GM18858 (cell line): Measurements from ENCODE around the gene NFATC1.

ENCODE experiments used
- ATAC-seq: cut with Tn5 transposase; IDR thresholded peaks from one replicate; pipeline ENCODE4 v1.9.1; 2021; ENCODE audit not compliant: unreplicated experiment

The NFATC1 gene

DNA sequence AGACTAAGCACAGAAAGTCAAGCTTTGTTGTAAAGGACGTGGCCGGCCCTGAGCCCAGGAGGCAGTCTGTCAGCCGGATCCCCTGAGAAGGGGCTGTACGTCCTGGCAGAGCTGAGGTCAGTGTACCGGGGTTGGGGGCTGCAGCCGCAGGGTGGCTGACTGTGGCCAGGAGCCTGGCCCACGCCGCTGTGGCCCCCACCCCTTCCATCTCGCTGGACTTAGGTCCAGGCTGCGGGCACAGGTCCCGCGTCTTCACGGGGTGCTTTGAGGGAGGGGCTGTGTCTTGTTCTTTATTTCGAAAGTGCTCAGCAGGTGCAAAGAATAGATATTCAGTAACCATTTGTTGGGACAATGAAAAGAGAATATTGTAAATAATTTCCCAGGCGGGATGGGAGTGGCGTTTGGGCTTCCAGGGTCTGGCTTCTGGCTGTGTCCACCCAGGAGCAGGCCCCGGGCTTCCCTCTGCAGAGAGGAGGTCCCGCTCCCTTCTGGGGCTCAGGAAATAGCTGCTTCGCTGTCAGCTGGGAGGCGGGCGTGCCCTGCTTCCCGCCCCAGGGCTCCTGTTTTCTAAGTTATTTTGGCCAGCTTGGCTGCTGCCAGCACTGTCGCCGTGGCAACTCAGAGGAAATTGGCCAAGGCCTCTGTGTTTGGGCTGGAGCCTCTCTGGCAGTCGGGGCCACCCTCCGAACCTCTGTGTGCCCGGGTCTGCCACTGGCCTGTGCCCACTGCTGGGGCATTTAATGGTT lies 7.4 kb downstream of the NFATC1 start:
- ATAC-seq, result no peak

DNA sequence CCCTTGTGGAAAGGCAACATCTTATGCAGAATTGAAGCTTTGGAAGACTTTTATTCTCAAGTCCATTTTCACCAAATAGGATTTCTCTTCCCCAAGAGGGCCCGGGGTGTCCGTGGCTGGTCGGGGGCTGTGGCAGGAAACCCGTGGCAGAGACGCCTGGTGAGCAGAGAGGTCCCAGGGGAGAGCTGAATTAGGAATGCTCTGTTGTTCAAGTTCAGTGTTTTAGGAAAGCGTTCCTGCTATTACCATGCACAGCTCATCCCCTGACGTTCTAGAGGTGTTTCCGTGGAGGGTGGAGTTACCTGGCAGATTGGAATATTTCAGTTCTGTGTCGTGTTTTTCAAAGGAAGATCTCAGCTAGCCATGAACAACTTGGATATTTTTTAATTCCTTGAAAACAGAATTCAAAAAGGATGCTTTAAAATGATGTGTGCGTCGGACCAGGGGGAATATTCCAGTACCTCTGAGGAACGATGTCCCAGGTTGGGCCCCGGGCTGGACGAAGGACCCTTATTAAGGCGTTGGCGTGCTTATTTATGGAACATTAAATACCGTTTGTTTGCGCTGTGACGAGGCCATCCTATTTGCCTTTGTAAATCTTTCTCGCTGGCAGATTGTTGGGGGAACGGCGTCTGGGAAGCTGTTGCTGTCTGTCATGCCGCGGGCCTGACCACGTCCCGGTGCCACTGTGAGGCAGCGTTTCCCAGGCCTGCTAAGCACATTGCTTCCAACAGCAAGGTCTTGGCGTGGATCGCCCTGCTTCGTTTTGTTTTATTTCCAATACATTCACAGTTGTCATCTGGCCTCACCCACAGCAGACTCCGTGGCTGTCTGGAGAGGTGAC lies 8.2 kb downstream of the NFATC1 start:
- ATAC-seq, result no peak

DNA sequence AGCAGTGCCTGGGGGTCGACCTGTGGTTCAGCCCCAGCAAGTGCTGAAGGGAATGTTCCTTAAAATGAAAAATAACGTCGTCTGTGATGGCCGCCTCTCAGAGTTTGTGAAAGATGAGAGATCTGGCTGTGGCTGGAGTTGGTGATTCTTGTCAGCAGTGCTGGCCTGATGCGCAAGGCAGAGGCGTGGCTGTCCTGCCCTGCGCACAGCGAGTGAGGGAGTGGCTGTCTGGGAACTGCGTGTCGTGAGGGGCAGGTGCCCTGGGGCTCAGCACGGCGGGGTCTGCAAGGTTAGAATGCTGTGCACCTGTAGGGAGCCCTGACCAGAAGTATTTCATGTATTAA lies 8.8 kb downstream of the NFATC1 start:
- ATAC-seq, result no peak

DNA sequence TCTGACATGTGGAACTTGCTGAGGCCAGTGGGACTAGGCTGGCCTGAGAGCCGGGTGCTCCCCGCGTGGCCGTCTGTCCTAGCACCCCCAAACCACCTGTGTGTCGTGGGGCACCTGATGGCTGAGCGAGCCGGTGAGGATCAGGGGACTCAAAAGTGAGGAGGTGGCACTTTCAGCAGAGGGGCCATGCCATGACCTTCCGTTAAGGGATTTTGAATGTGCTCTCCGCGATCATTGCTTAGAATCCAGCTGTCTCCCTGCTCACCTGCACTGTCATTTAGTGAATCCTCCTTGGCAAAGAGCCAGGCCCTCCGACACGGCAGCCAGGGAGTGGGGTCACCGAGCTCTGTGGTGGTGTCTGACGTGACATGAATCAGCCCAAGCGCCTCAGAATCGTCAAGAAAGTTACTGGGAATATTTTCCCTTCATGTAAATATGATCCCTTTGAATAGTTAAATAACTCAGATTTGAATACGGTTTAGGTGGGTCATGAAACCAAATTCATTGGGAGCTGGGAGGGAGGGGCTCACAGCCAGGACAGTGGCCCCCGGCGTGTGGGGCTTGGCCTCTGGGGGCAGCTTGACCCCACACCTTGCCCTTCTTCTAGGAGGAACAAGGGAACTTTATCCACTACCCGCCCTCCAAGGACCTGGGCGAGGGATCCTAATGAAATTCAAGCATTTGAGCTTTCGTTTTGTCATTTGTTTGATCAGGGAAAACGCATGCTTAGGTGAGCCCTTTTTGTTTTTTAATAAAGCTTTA lies 9.5 kb downstream of the NFATC1 start:
- ATAC-seq, result no peak

DNA sequence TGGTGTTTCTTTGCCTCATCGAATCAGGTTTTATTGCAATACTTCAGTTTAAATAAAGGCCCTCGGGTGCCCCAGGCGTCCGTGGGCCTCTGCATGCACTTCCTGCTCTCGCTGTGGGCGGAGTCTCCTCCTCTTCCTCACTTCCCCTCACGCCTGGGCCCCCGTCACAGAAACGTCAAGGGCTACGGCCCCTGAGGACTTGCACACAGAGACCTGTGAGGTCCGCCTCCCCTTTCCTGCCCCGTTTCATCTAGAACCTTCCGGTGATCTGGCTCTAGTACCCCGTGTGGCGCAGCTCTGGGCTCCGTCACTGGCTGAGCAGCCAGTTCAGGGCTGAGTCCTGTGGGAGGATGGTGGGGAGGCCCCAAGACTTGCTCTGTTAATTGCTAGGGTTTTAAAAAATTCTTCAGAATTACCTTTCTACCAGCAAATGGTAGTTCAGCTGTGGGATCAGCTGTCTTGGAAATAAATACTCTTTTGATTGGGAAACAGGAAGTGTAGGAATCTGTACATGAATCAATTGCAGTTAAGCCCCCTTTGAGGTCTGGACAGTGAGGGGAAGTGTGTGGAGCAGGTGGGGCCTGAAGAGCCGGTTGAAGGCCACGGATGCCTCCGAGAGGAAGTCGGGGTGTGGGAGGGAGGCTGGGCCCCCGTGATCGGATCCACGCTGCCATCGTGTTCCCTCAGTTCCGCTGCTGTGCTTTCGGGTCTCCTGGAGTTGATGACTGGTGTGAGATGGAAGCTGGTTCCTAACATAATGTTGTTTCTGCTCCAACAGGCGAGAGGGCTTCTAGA lies 10.2 kb downstream of the NFATC1 start:
- peak; percentile 67 for ATAC-seq

DNA sequence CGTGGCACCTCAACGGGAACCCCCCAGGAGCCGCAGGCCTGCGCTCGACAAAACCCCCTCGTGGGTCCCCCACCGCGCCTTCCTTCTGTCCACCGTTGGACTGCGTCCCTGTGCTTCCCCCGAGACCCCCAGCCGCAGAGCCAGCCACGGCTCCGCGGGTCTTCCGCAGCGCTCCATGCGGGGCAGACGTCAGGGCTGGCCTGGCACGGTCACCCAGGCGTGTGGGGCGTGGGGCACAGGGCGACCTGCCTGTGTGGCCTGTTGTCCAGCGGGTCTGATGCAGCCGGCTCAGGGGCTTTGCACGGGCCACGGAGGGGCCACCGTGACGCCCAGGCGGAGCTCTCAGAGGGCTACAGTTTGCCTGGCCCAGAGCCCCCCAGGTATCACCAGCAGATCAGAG lies 11.0 kb downstream of the NFATC1 start:
- no peak for ATAC-seq

DNA sequence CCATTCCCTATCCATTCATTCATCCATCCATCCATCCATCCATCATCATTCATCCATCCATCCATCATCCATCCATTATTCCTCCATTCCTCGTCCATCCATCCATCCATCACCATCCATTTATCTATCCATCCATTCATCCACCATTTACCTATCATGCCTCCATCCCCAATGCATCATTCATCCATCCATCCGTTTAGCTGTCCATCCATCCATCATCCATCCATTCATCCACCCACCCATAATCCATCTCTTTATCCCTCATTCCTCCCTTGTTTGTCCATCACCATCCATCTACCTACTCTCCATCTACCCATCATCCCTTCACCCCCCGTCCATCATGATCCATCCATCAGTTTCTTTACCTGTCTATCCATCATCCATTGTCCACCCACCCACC lies 13.6 kb downstream of the NFATC1 start:
- no peak for ATAC-seq

- no peak for ATAC-seq
Observed at GRCh38 chr18:79410171-79410641, 14.5 kb downstream of the NFATC1 start.

DNA sequence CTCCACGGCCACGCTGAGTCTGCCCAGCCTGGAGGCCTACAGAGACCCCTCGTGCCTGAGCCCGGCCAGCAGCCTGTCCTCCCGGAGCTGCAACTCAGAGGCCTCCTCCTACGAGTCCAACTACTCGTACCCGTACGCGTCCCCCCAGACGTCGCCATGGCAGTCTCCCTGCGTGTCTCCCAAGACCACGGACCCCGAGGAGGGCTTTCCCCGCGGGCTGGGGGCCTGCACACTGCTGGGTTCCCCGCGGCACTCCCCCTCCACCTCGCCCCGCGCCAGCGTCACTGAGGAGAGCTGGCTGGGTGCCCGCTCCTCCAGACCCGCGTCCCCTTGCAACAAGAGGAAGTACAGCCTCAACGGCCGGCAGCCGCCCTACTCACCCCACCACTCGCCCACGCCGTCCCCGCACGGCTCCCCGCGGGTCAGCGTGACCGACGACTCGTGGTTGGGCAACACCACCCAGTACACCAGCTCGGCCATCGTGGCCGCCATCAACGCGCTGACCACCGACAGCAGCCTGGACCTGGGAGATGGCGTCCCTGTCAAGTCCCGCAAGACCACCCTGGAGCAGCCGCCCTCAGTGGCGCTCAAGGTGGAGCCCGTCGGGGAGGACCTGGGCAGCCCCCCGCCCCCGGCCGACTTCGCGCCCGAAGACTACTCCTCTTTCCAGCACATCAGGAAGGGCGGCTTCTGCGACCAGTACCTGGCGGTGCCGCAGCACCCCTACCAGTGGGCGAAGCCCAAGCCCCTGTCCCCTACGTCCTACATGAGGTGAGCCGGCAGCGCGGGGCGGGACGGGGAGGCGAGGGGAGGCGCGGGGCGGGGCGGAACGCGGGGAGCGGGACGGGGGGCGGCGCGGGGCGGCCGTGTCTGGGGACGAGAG lies 15.2 kb downstream of the NFATC1 start:
- no peak for ATAC-seq

GRCh38 chr18:79411614-79412526 lies 16.1 kb downstream of the NFATC1 start:
- no peak for ATAC-seq

DNA sequence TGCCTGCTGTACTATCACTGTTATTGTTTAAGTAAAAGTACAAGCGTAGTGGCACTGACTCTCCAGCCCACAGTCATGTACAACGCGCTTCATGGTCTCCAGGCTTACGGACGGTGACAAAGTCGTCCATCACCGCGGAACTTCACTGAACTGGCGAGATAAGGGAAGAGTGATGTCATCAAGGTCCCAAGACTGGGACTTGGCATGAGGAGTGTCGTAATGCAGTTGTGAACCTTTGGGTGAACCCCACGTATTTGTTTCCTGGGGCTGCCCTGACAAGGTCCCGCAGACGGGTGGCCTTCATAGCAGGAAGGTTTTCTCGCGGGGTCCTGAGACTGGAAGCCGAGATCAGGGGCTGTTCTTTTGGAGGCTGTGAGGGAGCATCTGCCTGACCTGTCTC lies 17.3 kb downstream of the NFATC1 start:
- no peak for ATAC-seq

- ATAC-seq, result no peak
Observed at GRCh38 chr18:79413426-79413825, 17.7 kb downstream of the NFATC1 start.

DNA sequence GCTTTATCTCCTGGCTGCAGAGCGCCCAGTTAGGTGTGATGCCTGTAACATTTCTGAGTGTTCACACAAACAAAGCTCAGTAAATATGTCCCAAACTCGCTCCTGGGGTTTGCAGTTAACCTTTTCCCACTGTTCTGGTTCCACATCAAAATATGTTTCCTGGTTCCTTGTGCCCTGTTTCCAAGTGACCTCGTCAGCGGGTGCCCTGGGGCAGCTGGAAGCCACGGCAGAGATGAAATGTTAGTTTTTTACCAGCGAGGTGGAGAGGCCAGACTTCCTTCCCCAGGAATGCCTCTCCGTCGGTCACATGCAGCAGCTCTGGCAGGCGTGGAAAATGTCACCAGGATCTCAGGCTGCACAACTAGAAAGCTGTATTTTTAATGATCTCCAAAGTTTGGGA lies 18.2 kb downstream of the NFATC1 start:
- ATAC-seq, result no peak

DNA sequence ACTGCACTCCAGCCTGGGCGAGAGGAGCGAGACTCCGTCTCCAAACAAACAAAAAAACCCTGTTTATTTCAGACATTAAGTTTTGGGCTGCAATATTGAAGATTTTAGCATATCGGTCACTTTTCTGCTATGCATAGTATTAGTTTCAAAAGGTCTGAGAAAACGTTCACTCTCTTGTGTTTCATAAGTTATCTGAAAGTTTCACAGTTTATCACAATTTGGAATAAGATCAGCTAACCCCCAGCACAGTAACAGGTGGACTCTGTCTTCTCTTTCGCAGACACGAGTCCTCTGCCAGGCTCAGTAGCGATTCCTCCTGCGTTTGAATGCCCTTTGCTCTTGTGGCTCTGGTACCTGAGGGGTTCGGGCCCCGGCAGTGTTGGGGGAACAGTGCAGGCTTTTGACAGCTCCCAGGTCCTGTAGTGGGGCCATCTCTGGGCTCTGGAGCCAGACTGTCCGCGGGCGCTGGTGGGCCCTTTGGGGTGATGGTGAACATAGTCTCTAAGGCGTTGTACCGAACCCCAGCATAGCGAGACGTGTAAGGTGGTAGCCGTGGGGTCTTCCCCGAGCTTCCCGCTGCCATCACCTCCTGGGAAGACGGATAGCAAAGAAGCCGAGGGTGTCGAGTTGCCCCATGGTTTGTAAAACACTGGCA lies 20.4 kb downstream of the NFATC1 start:
- no peak for ATAC-seq

DNA sequence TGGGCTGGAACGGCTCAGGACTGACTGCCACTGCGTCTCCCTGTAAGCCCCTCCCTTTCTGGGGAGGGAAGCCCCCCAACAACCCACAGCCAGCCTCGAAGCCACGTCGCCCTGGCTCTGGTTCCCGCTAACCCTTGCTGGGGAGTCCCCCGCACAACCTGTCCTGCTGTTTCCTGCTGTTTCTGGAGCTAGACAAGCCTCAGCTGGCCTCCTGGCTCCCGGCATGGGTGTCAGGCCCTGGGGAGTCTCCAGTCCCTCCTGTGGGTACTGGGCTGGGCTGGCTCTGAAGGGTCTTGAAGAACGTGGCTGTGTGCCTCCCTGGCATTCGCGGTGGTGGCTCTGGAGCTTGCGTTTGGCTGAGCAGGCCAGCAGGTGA lies 20.9 kb downstream of the NFATC1 start:
- no peak for ATAC-seq

GRCh38 chr18:79418236-79418635 lies 22.5 kb downstream of the NFATC1 start:
- ATAC-seq, result no peak

GRCh38 chr18:79418642-79419041 lies 22.9 kb downstream of the NFATC1 start:
- no peak for ATAC-seq

DNA sequence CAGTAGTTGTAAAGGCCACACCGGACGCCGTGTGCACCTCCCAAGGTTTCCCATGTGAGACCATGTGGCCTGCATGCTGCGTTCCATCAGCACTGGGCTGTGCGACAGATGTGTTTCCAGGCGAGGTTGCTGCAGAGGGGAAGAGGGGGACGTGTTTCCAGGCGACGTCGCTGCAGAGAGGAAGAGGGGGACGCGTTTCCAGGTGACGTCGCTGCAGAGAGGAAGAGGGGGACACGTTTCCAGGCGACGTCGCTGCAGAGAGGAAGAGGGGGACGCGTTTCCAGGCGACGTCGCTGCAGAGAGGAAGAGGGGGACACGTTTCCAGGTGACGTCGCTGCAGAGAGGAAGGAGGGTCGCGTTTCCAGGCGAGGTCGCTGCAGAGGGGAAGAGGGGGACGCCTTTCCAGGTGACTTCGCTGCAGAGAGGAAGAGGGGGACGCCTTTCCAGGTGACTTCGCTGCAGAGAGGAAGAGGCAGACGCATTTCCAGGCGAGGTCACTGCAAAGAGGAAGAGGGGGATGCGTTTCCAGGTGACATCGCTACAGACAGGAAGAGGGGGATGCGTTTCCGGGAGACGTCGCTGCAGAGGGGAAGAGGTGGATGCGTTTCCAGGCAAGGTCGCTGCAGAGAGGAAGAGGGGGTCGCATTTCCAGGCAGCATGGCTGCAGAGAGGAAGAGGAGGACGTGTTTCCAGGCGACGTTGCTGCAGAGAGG lies 24.5 kb downstream of the NFATC1 start:
- ATAC-seq, result no peak
